ENCODE measurements around the gene IL11. TPM values are rescaled to one million over a fixed set of nuclear protein-coding genes. Genes with fewer than 3 reads are reported as not detected.

Gene IL11
- total RNA-seq, 1 donor from 2014 or later: not detected

GRCh38 chr19:55328774-55329318 lies 41.4 kb downstream of the IL11 start:
- peak in 1 of 2 donors; percentile 35 for DNase-seq (ENCODE audit: low read depth in 2 of 2)

- DNase-seq (ENCODE audit: low read depth in 2 of 2): no peak
These were observed 45.1 kb downstream of the IL11 start, which contains the start of gene TMEM150B for GRCh38 chr19:55325172-55325571. TSS of gene TMEM150B (minus strand) at chr19:55325341. CDS start at chr19:55321036, 4,305 bp downstream.

GRCh38 chr19:55324662-55325061 lies 45.6 kb downstream of the IL11 start:
- no peak for DNase-seq (ENCODE audit: low read depth in 2 of 2)

- DNase-seq (ENCODE audit: low read depth in 2 of 2): no peak
These were observed 47.9 kb downstream of the IL11 start for GRCh38 chr19:55322204-55322885.

- DNase-seq (ENCODE audit: low read depth in 2 of 2): no peak
These were observed 48.7 kb downstream of the IL11 start for GRCh38 chr19:55321466-55322137.

GRCh38 chr19:55320844-55321419 lies 49.3 kb downstream of the IL11 start:
- no peak for DNase-seq (ENCODE audit: low read depth in 2 of 2)

- DNase-seq (ENCODE audit: low read depth in 2 of 2): peak; percentile 18 to 44
These were observed 50.5 kb downstream of the IL11 start for GRCh38 chr19:55319785-55320184.

GRCh38 chr19:55316646-55317045 lies 53.6 kb downstream of the IL11 start:
- DNase-seq (ENCODE audit: low read depth in 2 of 2): no peak

- no peak for DNase-seq (ENCODE audit: low read depth in 2 of 2)
These were observed 54.2 kb downstream of the IL11 start for GRCh38 chr19:55315956-55316525.

- DNase-seq (ENCODE audit: low read depth in 2 of 2): no peak
These were observed 55.9 kb downstream of the IL11 start for GRCh38 chr19:55314396-55314795.

Other genes with a start within 250 kb of the IL11 start
- gene TNNT1, start 221.3 kb downstream of the IL11 start, total RNA-seq: 1.7 TPM in 1 of 2 replicates, not detected in the other
- not detected in 2 replicates for gene TNNI3, start 212.7 kb downstream of the IL11 start, total RNA-seq
- 0.22 and 0.40 TPM in 2 replicates for gene DNAAF3, start 203.8 kb downstream of the IL11 start, total RNA-seq
- gene SYT5, start 190.2 kb downstream of the IL11 start, total RNA-seq: not detected in 2 replicates
- under 0.01 TPM in 2 replicates for gene PTPRH, start 161.0 kb downstream of the IL11 start, total RNA-seq
- gene TMEM86B, start 141.7 kb downstream of the IL11 start, total RNA-seq: 0.44 and 0.99 TPM in 2 replicates
- gene PPP6R1, start 111.4 kb downstream of the IL11 start, total RNA-seq: 16.1 and 24.8 TPM in 2 replicates
- gene HSPBP1, start 90.4 kb downstream of the IL11 start, total RNA-seq: 17.2 and 19.0 TPM in 2 replicates
- under 0.01 and 1.2 TPM in 2 replicates for gene BRSK1, start 86.5 kb downstream of the IL11 start, total RNA-seq
- not detected in 2 replicates for gene TMEM150B, start 45.1 kb downstream of the IL11 start, total RNA-seq
- 2.2 and 3.0 TPM in 2 replicates for gene KMT5C, start 30.6 kb downstream of the IL11 start, total RNA-seq
- gene COX6B2, start 15.7 kb downstream of the IL11 start, total RNA-seq: not detected in 2 replicates
- not detected in 2 replicates for gene GARIN5B, start 7.2 kb downstream of the IL11 start, total RNA-seq
- gene TMEM190, start 6.4 kb upstream of the IL11 start, total RNA-seq: not detected in 2 replicates
- 0.22 and 0.40 TPM in 2 replicates for gene TMEM238, start 13.8 kb upstream of the IL11 start, total RNA-seq
- gene RPL28, start 15.5 kb upstream of the IL11 start, total RNA-seq: 118 and 119 TPM in 2 replicates
- gene UBE2S, start 37.3 kb upstream of the IL11 start, total RNA-seq: 44.4 and 76.5 TPM in 2 replicates
- not detected in 2 replicates for gene SHISA7, start 72.8 kb upstream of the IL11 start, total RNA-seq
- gene ISOC2, start 91.2 kb upstream of the IL11 start, total RNA-seq: 60.7 and 61.9 TPM in 2 replicates
- gene C19orf85, start 94.3 kb upstream of the IL11 start, total RNA-seq: not detected in 2 replicates
- gene ZNF628, start 106.2 kb upstream of the IL11 start, total RNA-seq: 0.65 and 0.79 TPM in 2 replicates
- gene NAT14, start 114.7 kb upstream of the IL11 start, total RNA-seq: 5.2 and 7.2 TPM in 2 replicates
- 0.22 TPM in 1 of 2 replicates, not detected in the other for gene SSC5D, start 118.0 kb upstream of the IL11 start, total RNA-seq
- gene SBK2, start 166.7 kb upstream of the IL11 start, total RNA-seq: not detected in 2 replicates
- 0.20 and 0.22 TPM in 2 replicates for gene SBK3, start 175.1 kb upstream of the IL11 start, total RNA-seq
- gene ZNF579, start 210.4 kb upstream of the IL11 start, total RNA-seq: 2.4 and 2.6 TPM in 2 replicates
- 1.5 and 3.2 TPM in 2 replicates for gene FIZ1, start 229.1 kb upstream of the IL11 start, total RNA-seq
- 7.0 and 11.5 TPM in 2 replicates for gene ZNF524, start 229.8 kb upstream of the IL11 start, total RNA-seq
- gene ZNF865, start 235.2 kb upstream of the IL11 start, total RNA-seq: 0.44 and 0.79 TPM in 2 replicates

All from lung microvascular endothelial cell (primary cell).